Pancreas (tissue), 10 donors: ENCODE data around the gene MORN5. TPM values are rescaled to one million over a fixed set of nuclear protein-coding genes. Genes with fewer than 3 reads are reported as not detected.

Source experiments
- ATAC-seq, 4 donors: fragments of 200-7000 bp; cut with Tn5 transposase; one replicate each; pipeline versions ENCODE4 v1.8.0 to v1.9.1; 2020; ENCODE audit warnings: mild to moderate bottlenecking in 4 of 4, moderate library complexity in 4 of 4
- DNase-seq, 6 donors: peaks; one replicate each; pipeline ENCODE4 v3.0.0-alpha.2; 2020
- FAIRE-seq: peaks from 2 replicates; lab custom pipeline; 2012; peaks lifted over from hg19 to GRCh38; lab: Jason Lieb, UNC
- H3K27ac ChIP-seq, 4 donors: fragments of 200-600 bp; sonication (generic); 1 replicate in 3 of 4; 2 replicates in 1 of 4; pipeline versions ENCODE4 v1.5.0 to v1.8.0; 2020
- H3K27me3 ChIP-seq, 4 donors: fragments of 200-600 bp; one replicate each; pipeline ENCODE4 v1.8.0; 2021
- H3K36me3 ChIP-seq, 3 donors: fragments of 200-600 bp; sonication (generic) in 1 of 3; one replicate each; pipeline versions ENCODE4 v1.5.0 to v1.8.0; 2020 to 2021
- H3K4me1 ChIP-seq, 3 donors: fragments of 200-600 bp; one replicate each; pipeline ENCODE4 v1.8.0; 2021
- H3K4me3 ChIP-seq, 4 donors: fragments of 200-600 bp; sonication (generic) in 2 of 4; one replicate each; pipeline versions ENCODE4 v1.5.0 to v1.8.0; 2020 to 2021
- H3K9me3 ChIP-seq, 4 donors: fragments of 200-600 bp; one replicate each; pipeline ENCODE4 v1.8.0; 2021
- CTCF ChIP-seq, 4 donors: fragments of 200-600 bp; sonication (generic) in 3 of 4; IDR thresholded peaks; one replicate each; pipeline versions ENCODE4 v1.5.0 to v1.8.0; 2021; ENCODE audit warnings: antibody characterized with exemption in 4 of 4
- WGBS, 2 donors: extraction: QIAGEN DNeasy Blood & Tissue Kit; methylation state at CpG; one replicate each; pipeline ENCODE4 v1.1.7; 2013; 5-methylcytosine and 5-hydroxymethylcytosine counted together
- intact Hi-C, 3 donors: fragments of 100-400 bp; cut with DNase I; formaldehyde crosslinking; loops; one replicate each; pipeline versions ENCODE4 v1.11.1 to v1.14.2; 2022
- polyA plus RNA-seq, 2 donors: library from polyadenylated mRNA; stranded (reverse); fragments of 200-250 nt; gene quantifications; one replicate each; pipeline ENCODE4 v1.2.3, GENCODE V29; 2013
- total RNA-seq, 6 donors: library from RNA; stranded (reverse); fragmentation: NEBNext Ultra II Directional in 4 of 6; extraction: Animal tissue kit (Norgen Biotek cat#: 25700) in 4 of 6; gene quantifications; one replicate each; pipeline versions ENCODE4 v1.2.1 to v1.2.4, GENCODE V29; 2021 to 2023
- donor health status: healthy with polysubstance abuse.
- donor health status: DM: no; HTN: no; CAD: no; lungs with moderate emphysema.
- donor health status: DM: no; HTN: no; CAD: no.
- donor health status: control.
- donor health status: control.
- donor health status: Bipolar disorder and iron deficiency.
- donor health status: DM: yes; HTN: yes; CAD: no.
- donor health status: DM: no; HTN: no; CAD: no.
- donor health status: DM: no; HTN: no; CAD: no.
- donor health status: DM: yes; HTN: yes; CAD: no.

Gene MORN5
- total and polyA plus RNA-seq, 8 donors, result 0.45 to 0.79 (median 0.71) TPM; not detected in 5

- intact Hi-C loops, result no loop called here
- DNase-seq, result no peak
- no peaks in the 10 kb centered on the region for H3K36me3 ChIP-seq
- H3K4me1 ChIP-seq, result no peaks in the 10 kb centered on the region
- no peak overlapping the region for H3K27ac ChIP-seq
- no peaks in the 10 kb centered on the region for H3K27me3 ChIP-seq
- FAIRE-seq, result no peak
- 82 to 94% methylated on average over 4 of the region's 4 CpGs for WGBS, 2 donors
- no peaks in the 10 kb centered on the region for H3K9me3 ChIP-seq
- no peak for TF ChIP-seq CTCF (IDR thresholded peaks at IDR 0.05)
- no peak overlapping the region for H3K4me3 ChIP-seq
- ATAC-seq, result no peak
Measured at GRCh38 chr9:122195875-122196274, 36.2 kb downstream of the MORN5 start.

GRCh38 chr9:122197426-122197825 is 37.7 kb downstream of the MORN5 start:
- no peaks in the 10 kb centered on the region for H3K27me3 ChIP-seq
- intact Hi-C loops, result no loop called here
- H3K9me3 ChIP-seq, result no peaks in the 10 kb centered on the region
- no peak for DNase-seq
- H3K27ac ChIP-seq, result no peak overlapping the region
- H3K36me3 ChIP-seq, result no peaks in the 10 kb centered on the region
- H3K4me3 ChIP-seq, result no peak overlapping the region
- TF ChIP-seq CTCF (IDR thresholded peaks at IDR 0.05), result no peak
- no peaks in the 10 kb centered on the region for H3K4me1 ChIP-seq
- ATAC-seq, result no peak
- WGBS, 2 donors, result 27 to 33% methylated on average over 7 of the region's 7 CpGs
- no peak for FAIRE-seq

GRCh38 chr9:122197882-122198281 is 38.2 kb downstream of the MORN5 start:
- intact Hi-C loops, result no loop called here
- Histone ChIP-seq H3K4me1 (no peaks in the 10 kb centered on the region), H3K36me3 (no peaks in the 10 kb centered on the region), H3K9me3 (no peaks in the 10 kb centered on the region), H3K27me3 (no peaks in the 10 kb centered on the region), H3K4me3 (no peak overlapping the region), H3K27ac (no peak overlapping the region)
- ATAC-seq, result no peak
- 46 to 49% methylated on average over 4 of the region's 4 CpGs for WGBS, 2 donors
- no peak for FAIRE-seq
- no peak for TF ChIP-seq CTCF (IDR thresholded peaks at IDR 0.05)
- no peak for DNase-seq

- TF ChIP-seq CTCF (IDR thresholded peaks at IDR 0.05), result no peak
- Histone ChIP-seq H3K4me1 (no peaks in the 10 kb centered on the region), H3K9me3 (no peaks in the 10 kb centered on the region), H3K4me3 (no peak overlapping the region), H3K36me3 (no peaks in the 10 kb centered on the region), H3K27ac (no peak overlapping the region), H3K27me3 (no peaks in the 10 kb centered on the region)
- ATAC-seq, result no peak
- 82 to 90% methylated on average over 7 of the region's 7 CpGs for WGBS, 2 donors
- intact Hi-C loops, result no loop called here
- FAIRE-seq, result no peak
- peak in 1 of 6 donors; percentile 30 for DNase-seq
Measured at GRCh38 chr9:122200960-122201595, 41.4 kb downstream of the MORN5 start.

- no peak overlapping the region for H3K27ac ChIP-seq
- TF ChIP-seq CTCF (IDR thresholded peaks at IDR 0.05), result no peak
- intact Hi-C loops, result no loop called here
- no peaks in the 10 kb centered on the region for H3K4me1 ChIP-seq
- WGBS, 2 donors, result 93 to 100% methylated on average over 1 of the region's 1 CpG
- ATAC-seq, result no peak
- no peaks in the 10 kb centered on the region for H3K27me3 ChIP-seq
- DNase-seq, result peak in 1 of 6 donors; percentile 17
- no peaks in the 10 kb centered on the region for H3K36me3 ChIP-seq
- no peaks in the 10 kb centered on the region for H3K9me3 ChIP-seq
- FAIRE-seq, result no peak
- H3K4me3 ChIP-seq, result no peak overlapping the region
Measured at GRCh38 chr9:122201641-122202040, 41.9 kb downstream of the MORN5 start.
